ENCODE data around the gene NHLRC1.

DNA sequence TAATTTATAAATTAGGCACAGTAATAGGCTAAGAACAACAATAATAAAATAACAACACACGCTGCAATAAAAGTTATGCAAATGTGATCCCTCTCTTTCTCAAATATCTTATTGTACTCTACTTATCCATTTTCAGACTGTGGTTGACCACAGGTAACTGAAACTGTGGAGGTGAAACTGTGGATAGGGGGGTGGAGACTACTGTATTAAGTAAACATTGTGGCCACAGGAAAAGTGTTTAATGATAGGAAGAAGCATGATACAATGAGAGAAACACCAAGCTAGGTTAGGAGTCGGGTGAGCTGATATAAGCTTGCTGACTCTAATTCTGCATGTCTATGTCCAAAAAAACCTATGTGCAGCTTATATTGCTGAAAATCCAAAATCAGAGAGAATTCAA, 23.0 kb downstream of the NHLRC1 start:
- TF ChIP-seq CTCF (IDR thresholded peaks at IDR 0.05) (no peak), ELF1 (IDR thresholded peaks at IDR 0.05) (no peak), TAF1 (IDR thresholded peaks at IDR 0.05; ENCODE audit: borderline replicate concordance, low read depth, low read length) (no peak), RFX5 (IDR thresholded peaks at IDR 0.05; ENCODE audit: low read length) (no peak), EZH2phosphoT487 (IDR thresholded peaks at IDR 0.05; ENCODE audit: borderline replicate concordance, low read depth) (no peak), TEAD4 (IDR thresholded peaks at IDR 0.05; ENCODE audit: borderline replicate concordance, insufficient read depth) (no peak), RAD21 (IDR thresholded peaks at IDR 0.05; ENCODE audit: low read length) (no peak), EP300 (IDR thresholded peaks at IDR 0.05; ENCODE audit: borderline replicate concordance in 1 of 2, low read depth in 1 of 2, low read length in 1 of 2) (no peak), FOXJ3 (CRISPR knock-in tag; IDR thresholded peaks at IDR 0.05) (no peak), GABPA (IDR thresholded peaks at IDR 0.05; ENCODE audit: low read depth) (no peak), JUND (IDR thresholded peaks at IDR 0.05) (no peak)
- TF ChIP-seq, protein P1, sequence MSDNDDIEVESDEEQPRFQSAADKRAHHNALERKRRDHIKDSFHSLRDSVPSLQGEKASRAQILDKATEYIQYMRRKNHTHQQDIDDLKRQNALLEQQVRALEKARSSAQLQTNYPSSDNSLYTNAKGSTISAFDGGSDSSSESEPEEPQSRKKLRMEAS (IDR thresholded peaks at IDR 0.05; ENCODE audit: low read depth), result no peak
- TF ChIP-seq, protein P2, sequence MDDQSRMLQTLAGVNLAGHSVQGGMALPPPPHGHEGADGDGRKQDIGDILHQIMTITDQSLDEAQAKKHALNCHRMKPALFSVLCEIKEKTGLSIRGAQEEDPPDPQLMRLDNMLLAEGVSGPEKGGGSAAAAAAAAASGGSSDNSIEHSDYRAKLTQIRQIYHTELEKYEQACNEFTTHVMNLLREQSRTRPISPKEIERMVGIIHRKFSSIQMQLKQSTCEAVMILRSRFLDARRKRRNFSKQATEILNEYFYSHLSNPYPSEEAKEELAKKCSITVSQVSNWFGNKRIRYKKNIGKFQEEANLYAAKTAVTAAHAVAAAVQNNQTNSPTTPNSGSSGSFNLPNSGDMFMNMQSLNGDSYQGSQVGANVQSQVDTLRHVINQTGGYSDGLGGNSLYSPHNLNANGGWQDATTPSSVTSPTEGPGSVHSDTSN (IDR thresholded peaks at IDR 0.05), result no peak

All from SK-N-SH (cell line).